GM19463 (cell line): ENCODE data around the gene LRMDA.

Experiments used
- ATAC-seq: cut with Tn5 transposase; IDR thresholded peaks from one replicate; pipeline ENCODE4 v1.9.1; 2021; ENCODE audit warnings: mild to moderate bottlenecking, moderate library complexity; ENCODE audit not compliant: unreplicated experiment

LRMDA gene

GRCh38 chr10:75470901-75471300 is 39.5 kb downstream of the LRMDA start:
- no peak for ATAC-seq

GRCh38 chr10:75472685-75473084 is 41.3 kb downstream of the LRMDA start:
- no peak for ATAC-seq

- no peak for ATAC-seq
Observed at GRCh38 chr10:75474106-75474505, 42.7 kb downstream of the LRMDA start.

GRCh38 chr10:75475460-75476182 is 44.2 kb downstream of the LRMDA start:
- ATAC-seq = no peak

GRCh38 chr10:75476569-75476968 is 45.1 kb downstream of the LRMDA start:
- ATAC-seq = no peak

- ATAC-seq = no peak
Observed at GRCh38 chr10:75476985-75477384, 45.6 kb downstream of the LRMDA start.

- ATAC-seq = no peak
Observed at GRCh38 chr10:75477680-75478079, 46.3 kb downstream of the LRMDA start.

- no peak for ATAC-seq
Observed at GRCh38 chr10:75480374-75480773, 49.0 kb downstream of the LRMDA start.

- no peak for ATAC-seq
Observed at GRCh38 chr10:75483188-75483587, 51.8 kb downstream of the LRMDA start.

GRCh38 chr10:75484717-75485116 is 53.3 kb downstream of the LRMDA start:
- ATAC-seq = no peak

- no peak for ATAC-seq
Observed at GRCh38 chr10:75486591-75486990, 55.2 kb downstream of the LRMDA start.

- ATAC-seq = peak; percentile 77
Observed at GRCh38 chr10:75487087-75487754, 55.8 kb downstream of the LRMDA start.

- no peak for ATAC-seq
Observed at GRCh38 chr10:75487755-75488125, 56.3 kb downstream of the LRMDA start.

- ATAC-seq = no peak
Observed at GRCh38 chr10:75492173-75492925, 60.9 kb downstream of the LRMDA start.

GRCh38 chr10:75493464-75493863 is 62.0 kb downstream of the LRMDA start:
- no peak for ATAC-seq

GRCh38 chr10:75495434-75496190 is 64.2 kb downstream of the LRMDA start:
- ATAC-seq = no peak

- no peak for ATAC-seq
Observed at GRCh38 chr10:75496191-75496567, 64.8 kb downstream of the LRMDA start.

GRCh38 chr10:75497997-75498883 is 66.8 kb downstream of the LRMDA start:
- no peak for ATAC-seq

GRCh38 chr10:75498884-75499350 is 67.5 kb downstream of the LRMDA start:
- ATAC-seq = no peak

- no peak for ATAC-seq
Observed at GRCh38 chr10:75499556-75500160, 68.2 kb downstream of the LRMDA start.
